ENCODE results near the gene OR8A1. TPM values are rescaled to one million over a fixed set of nuclear protein-coding genes. Genes with fewer than 3 reads are reported as not detected.

Gene OR8A1
- total RNA-seq, 2 experiments from 2014 or later = not detected

- no peak for DNase-seq (ENCODE audit: low spot score)
- Histone ChIP-seq H3K9me2 (ENCODE audit: insufficient read depth, low read length) (no peaks in the 10 kb centered on the region), H3K4me3 (ENCODE audit: low read depth, low read length, poor library complexity, severe bottlenecking) (no peak overlapping the region), H3K4me1 (ENCODE audit: insufficient read depth, low read length, poor library complexity, severe bottlenecking) (peaks cover 8% of the 10 kb centered on the region), H3K9me3 (ENCODE audit: low read length) (no peaks in the 10 kb centered on the region), H3K36me3 (ENCODE audit: insufficient read depth, low read length) (no peaks in the 10 kb centered on the region), H3K79me2 (ENCODE audit: insufficient read depth, low read depth, low read length) (peaks cover 11% of the 10 kb centered on the region), H4K20me1 (ENCODE audit: insufficient read depth, low read length) (peaks cover 7% of the 10 kb centered on the region; the same call in 1 of the 2 replicates), H3K27ac (ENCODE audit: low read depth, low read length, poor library complexity, severe bottlenecking) (no peak overlapping the region), H3K4me2 (ENCODE audit: low read length) (no peak overlapping the region), H2AFZ (ENCODE audit: low read length) (no peak overlapping the region)
- ChIA-PET CTCF (ENCODE audit: unreplicated experiment) (no interaction called here), POLR2A (interaction anchor here (1.6 to 2.1 kb wide), 2 partner anchors 10 kb away, joined by 5 to 7 read pairs; no protein-coding TSS in a partner anchor)
- intact Hi-C loops (cut with micrococcal nuclease; ENCODE audit: unreplicated experiment) = no loop called here
- no TSS peak for BruUV-seq (replicated peaks)
- TF ChIP-seq EZH2phosphoT487 (IDR thresholded peaks at IDR 0.05; ENCODE audit: borderline replicate concordance, low read depth, low read length) (no peak), CTCF (conservative IDR thresholded peaks at IDR 0.05; ENCODE audit: low read length) (no peak)
Measured at GRCh38 chr11:124618863-124619262, 49.1 kb downstream of the OR8A1 start.

Small RNA genes within 50 kb of the gene (small RNA-seq; reads per million reads assigned to genes)
- not detected for gene OR8A3P

Other genes starting within 250 kb of the OR8A1 start
- gene OR8D2, start 249.8 kb upstream of the OR8A1 start, total RNA-seq (2014; rRNA removed; shearing (Covaris generic)) = not detected in 2 replicates
- gene OR8D2, start 249.8 kb upstream of the OR8A1 start, total RNA-seq (2022) = not detected in 2 replicates
- gene OR8B2, start 185.5 kb upstream of the OR8A1 start, total RNA-seq (2014; rRNA removed; shearing (Covaris generic)) = not detected in 2 replicates
- not detected in 2 replicates for gene OR8B2, start 185.5 kb upstream of the OR8A1 start, total RNA-seq (2022)
- gene OR8B3, start 171.0 kb upstream of the OR8A1 start, total RNA-seq (2014; rRNA removed; shearing (Covaris generic)) = not detected in 2 replicates
- not detected in 2 replicates for gene OR8B3, start 171.0 kb upstream of the OR8A1 start, total RNA-seq (2022)
- not detected in 2 replicates for gene OR8B4, start 145.1 kb upstream of the OR8A1 start, total RNA-seq (2014; rRNA removed; shearing (Covaris generic))
- gene OR8B4, start 145.1 kb upstream of the OR8A1 start, total RNA-seq (2022) = not detected in 2 replicates
- gene OR8B8, start 124.3 kb upstream of the OR8A1 start, total RNA-seq (2014; rRNA removed; shearing (Covaris generic)) = not detected in 2 replicates
- gene OR8B8, start 124.3 kb upstream of the OR8A1 start, total RNA-seq (2022) = not detected in 2 replicates
- gene OR8B12, start 26.3 kb upstream of the OR8A1 start, total RNA-seq (2014; rRNA removed; shearing (Covaris generic)) = not detected in 2 replicates
- not detected in 2 replicates for gene OR8B12, start 26.3 kb upstream of the OR8A1 start, total RNA-seq (2022)
- gene PANX3, start 41.4 kb downstream of the OR8A1 start, total RNA-seq (2014; rRNA removed; shearing (Covaris generic)) = not detected in 2 replicates
- gene PANX3, start 41.4 kb downstream of the OR8A1 start, total RNA-seq (2022) = not detected in 2 replicates
- gene TBRG1, start 52.9 kb downstream of the OR8A1 start, total RNA-seq (2014; rRNA removed; shearing (Covaris generic)) = 23.3 and 30.0 TPM in 2 replicates
- 34.0 and 39.1 TPM in 2 replicates for gene TBRG1, start 52.9 kb downstream of the OR8A1 start, total RNA-seq (2022)
- gene SIAE, start 103.7 kb downstream of the OR8A1 start, total RNA-seq (2014; rRNA removed; shearing (Covaris generic)) = 2.6 and 4.8 TPM in 2 replicates
- gene SIAE, start 103.7 kb downstream of the OR8A1 start, total RNA-seq (2022) = 7.3 and 8.6 TPM in 2 replicates
- 2.4 and 5.1 TPM in 2 replicates for gene SPA17, start 103.9 kb downstream of the OR8A1 start, total RNA-seq (2014; rRNA removed; shearing (Covaris generic))
- gene SPA17, start 103.9 kb downstream of the OR8A1 start, total RNA-seq (2022) = 5.1 and 5.5 TPM in 2 replicates
- 3.3 and 6.8 TPM in 2 replicates for gene NRGN, start 169.9 kb downstream of the OR8A1 start, total RNA-seq (2014; rRNA removed; shearing (Covaris generic))
- gene NRGN, start 169.9 kb downstream of the OR8A1 start, total RNA-seq (2022) = 15.3 and 16.9 TPM in 2 replicates
- gene VSIG2, start 182.3 kb downstream of the OR8A1 start, total RNA-seq (2014; rRNA removed; shearing (Covaris generic)) = not detected in 2 replicates
- gene VSIG2, start 182.3 kb downstream of the OR8A1 start, total RNA-seq (2022) = not detected in 2 replicates
- gene ESAM, start 192.3 kb downstream of the OR8A1 start, total RNA-seq (2014; rRNA removed; shearing (Covaris generic)) = 0.15 and 0.35 TPM in 2 replicates
- gene ESAM, start 192.3 kb downstream of the OR8A1 start, total RNA-seq (2022) = 0.49 and 0.83 TPM in 2 replicates
- 17.7 and 22.1 TPM in 2 replicates for gene MSANTD2, start 230.4 kb downstream of the OR8A1 start, total RNA-seq (2014; rRNA removed; shearing (Covaris generic))
- 21.9 and 23.4 TPM in 2 replicates for gene MSANTD2, start 230.4 kb downstream of the OR8A1 start, total RNA-seq (2022)